ENCODE data around the gene FECH. TPM values are rescaled to one million over a fixed set of nuclear protein-coding genes. Genes with fewer than 3 reads are reported as not detected.

FECH gene
- polyA plus RNA-seq, 2 of the 4 experiments (the other 2 are of a cell fraction), result 41.3 to 71.2 TPM

DNA sequence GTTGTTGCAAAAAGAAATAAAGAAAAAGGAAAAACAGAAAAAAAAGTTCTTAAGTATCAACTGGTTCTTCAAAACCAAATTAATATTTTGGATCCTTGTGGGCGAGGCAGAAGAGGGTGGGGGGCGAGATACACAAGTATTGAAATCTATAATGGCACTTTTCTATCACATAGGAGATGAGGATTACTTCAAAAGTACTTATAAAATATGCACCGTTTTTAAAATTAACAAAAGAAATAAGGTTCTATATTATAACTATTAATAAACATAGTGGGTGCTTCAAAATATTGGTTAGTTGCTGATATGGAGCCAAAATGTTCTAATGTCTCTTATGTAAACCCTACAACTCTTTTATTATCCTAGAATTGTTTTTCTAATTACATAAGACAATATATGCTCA, 2.1 kb downstream of the FECH start (continued):
- TF ChIP-seq HMGXB4 (CRISPR knock-in tag; IDR thresholded peaks at IDR 0.05; ENCODE audit: borderline replicate concordance) (no peak), ZSCAN20 (CRISPR knock-in tag; IDR thresholded peaks at IDR 0.05) (no peak), EHMT2 (IDR thresholded peaks at IDR 0.05; ENCODE audit: low read depth) (no peak), ESRRA (IDR thresholded peaks at IDR 0.05; ENCODE audit: borderline replicate concordance, low read length) (no peak), ZFP36 (IDR thresholded peaks at IDR 0.05; ENCODE audit: borderline replicate concordance, partially characterized antibody) (no peak), ZNF302 (CRISPR knock-in tag; IDR thresholded peaks at IDR 0.05) (no peak), RFX5 (IDR thresholded peaks at IDR 0.05) (no peak), RAD21 (conservative IDR thresholded peaks at IDR 0.05 in 1 of 2, IDR thresholded peaks at IDR 0.05 in 1 of 2) (no peak), CHD4 (IDR thresholded peaks at IDR 0.05; ENCODE audit: borderline replicate concordance) (no peak)
- TF ChIP-seq, protein P1, sequence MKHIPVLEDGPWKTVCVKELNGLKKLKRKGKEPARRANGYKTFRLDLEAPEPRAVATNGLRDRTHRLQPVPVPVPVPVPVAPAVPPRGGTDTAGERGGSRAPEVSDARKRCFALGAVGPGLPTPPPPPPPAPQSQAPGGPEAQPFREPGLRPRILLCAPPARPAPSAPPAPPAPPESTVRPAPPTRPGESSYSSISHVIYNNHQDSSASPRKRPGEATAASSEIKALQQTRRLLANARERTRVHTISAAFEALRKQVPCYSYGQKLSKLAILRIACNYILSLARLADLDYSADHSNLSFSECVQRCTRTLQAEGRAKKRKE (CRISPR knock-in tag; IDR thresholded peaks at IDR 0.05; ENCODE audit: low read depth), result no peak

GRCh38 chr18:57583297-57583835, 3.1 kb downstream of the FECH start:
- FAIRE-seq (no peak), ATAC-seq (no peak)

DNA sequence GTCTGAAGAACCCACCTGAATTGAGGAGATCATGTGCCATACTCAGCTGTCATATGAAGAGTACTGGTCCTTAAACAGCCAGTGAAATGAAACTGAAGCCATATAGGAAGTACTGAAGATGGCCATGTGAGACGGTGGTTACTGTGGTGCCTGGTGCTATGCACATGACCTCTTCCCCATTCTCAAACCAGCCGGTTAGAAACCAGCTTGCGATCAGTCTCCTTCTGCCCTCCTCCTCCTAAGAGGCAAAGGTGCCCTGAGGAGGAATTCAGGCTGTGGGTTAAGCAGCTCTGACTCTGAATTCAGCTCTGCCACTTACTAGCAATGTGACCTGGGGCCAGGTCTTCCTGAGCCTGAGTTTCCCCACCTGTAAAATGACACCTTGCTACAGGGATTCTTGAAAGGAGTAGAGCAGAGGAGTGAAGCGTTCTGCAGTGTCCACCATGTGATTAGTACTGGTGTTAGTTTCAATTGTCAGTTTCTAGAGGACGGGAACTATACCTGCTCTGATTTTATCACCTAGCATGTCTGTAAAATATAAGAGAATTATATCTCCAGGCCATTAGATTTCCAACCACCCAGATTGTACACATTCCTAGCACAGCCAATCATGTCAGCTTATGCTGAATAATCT, 5.1 kb downstream of the FECH start:
- Histone ChIP-seq H3K27ac (no peak overlapping the region), H3K4me2 (no peak overlapping the region), H3K4me1 (peaks cover 10% of the 10 kb centered on the region; the same call in 2 of the 3 replicates), H3K9me3 (no peaks in the 10 kb centered on the region), H3K4me3 (no peak overlapping the region)
- 95% methylated on average over 5 of the region's 5 CpGs for WGBS (ENCODE audit: missing lambda C conversion rate)
- no peak for FAIRE-seq
- no peak for DNase-seq (ENCODE audit: low read depth in 1 of 2, low spot score in 1 of 2)
- no peak for ATAC-seq
- TF ChIP-seq KDM1A (IDR thresholded peaks at IDR 0.05; ENCODE audit: low read depth) (no peak), PHF8 (IDR thresholded peaks at IDR 0.05; ENCODE audit: borderline replicate concordance, low read depth) (no peak), CHD2 (IDR thresholded peaks at IDR 0.05; ENCODE audit: low read length, partially characterized antibody) (no peak), ZC3H11A (IDR thresholded peaks at IDR 0.05) (no peak), MAFK (IDR thresholded peaks at IDR 0.05; ENCODE audit: partially characterized antibody) (no peak), HMGXB4 (CRISPR knock-in tag; IDR thresholded peaks at IDR 0.05; ENCODE audit: borderline replicate concordance) (no peak), CBX8 (IDR thresholded peaks at IDR 0.05) (no peak), NPAS2 (CRISPR knock-in tag; IDR thresholded peaks at IDR 0.05; ENCODE audit: borderline replicate concordance) (no peak), CHD4 (IDR thresholded peaks at IDR 0.05; ENCODE audit: borderline replicate concordance) (no peak), SMC3 (IDR thresholded peaks at IDR 0.05) (no peak), KDM5A (IDR thresholded peaks at IDR 0.05) (no peak), RAD21 (conservative IDR thresholded peaks at IDR 0.05 in 1 of 2, IDR thresholded peaks at IDR 0.05 in 1 of 2) (no peak), EHF (CRISPR knock-in tag; IDR thresholded peaks at IDR 0.05) (no peak), NFE2L2 (conservative IDR thresholded peaks at IDR 0.05; ENCODE audit: low read length) (no peak)
- TF ChIP-seq, protein P1 (CRISPR knock-in tag; IDR thresholded peaks at IDR 0.05; ENCODE audit: low read depth), result no peak
- CTCF ChIA-PET, result interaction anchor here (0.5 to 1.2 kb wide), 2 partner anchors 44 to 49 kb away, joined by 3 to 5 read pairs; no protein-coding TSS in a partner anchor
- POLR2A ChIA-PET, result no interaction called here

More at GRCh38 chr18:57583297-57583835, 3.1 kb downstream of the FECH start:
- 86% methylated on average over 11 of the region's 11 CpGs for WGBS (ENCODE audit: missing lambda C conversion rate)
- no peaks in the 10 kb centered on the region for H3K9me3 ChIP-seq
- H3K4me2 ChIP-seq, result no peak overlapping the region
- peaks cover 14% of the 10 kb centered on the region for H3K4me1 ChIP-seq
- no peak overlapping the region for H3K4me3 ChIP-seq
- ChIA-PET CTCF (no interaction called here), POLR2A (interaction anchor here (0.7 kb wide), 1 partner anchor 759 kb away, joined by 3 read pairs; no protein-coding TSS in a partner anchor)
- TF ChIP-seq, protein P2, sequence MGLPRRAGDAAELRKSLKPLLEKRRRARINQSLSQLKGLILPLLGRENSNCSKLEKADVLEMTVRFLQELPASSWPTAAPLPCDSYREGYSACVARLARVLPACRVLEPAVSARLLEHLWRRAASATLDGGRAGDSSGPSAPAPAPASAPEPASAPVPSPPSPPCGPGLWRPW (IDR thresholded peaks at IDR 0.05), result no peak
- TF ChIP-seq, protein P1 (CRISPR knock-in tag; IDR thresholded peaks at IDR 0.05; ENCODE audit: low read depth), result no peak
- no peak for TF ChIP-seq ESRRA (IDR thresholded peaks at IDR 0.05; ENCODE audit: borderline replicate concordance, low read length)
- no peak for DNase-seq (ENCODE audit: low read depth in 1 of 2, low spot score in 1 of 2)
- H3K27ac ChIP-seq, result no peak overlapping the region

All from A549 (cell line).